ENCODE data around the gene CTU2.

CTU2 gene

GRCh38 chr16:88706229-88706964 is at the start of gene CTU2, which contains the start of gene RNF166:
CTU2 (plus strand) TSS chr16:88706503; CDS start chr16:88706531, 28 bp downstream.
RNF166 (minus strand) TSS chr16:88706408; CDS start chr16:88706325, 83 bp downstream.
- peak within 1 kb of the TSS; percentile 75 for H3K4me3 ChIP-seq (ENCODE audit: low read depth, low read length)
- H3K4me1 ChIP-seq (ENCODE audit: control insufficient read depth, insufficient read depth, low read length) = no peaks in the 10 kb centered on the region
- H3K9me3 ChIP-seq (ENCODE audit: control insufficient read depth, insufficient read depth, low read depth, low read length) = no peaks in the 10 kb centered on the region
- H3K36me3 ChIP-seq (ENCODE audit: control insufficient read depth in 2 of 2, insufficient read depth in 1 of 2, low read length in 2 of 2) = peaks cover 0 to 24% of the 10 kb centered on the region in 2 experiments; a peak in 1 of 3 replicates
- POLR2A ChIA-PET = interaction anchor here (1.1 to 1.5 kb wide), 2 partner anchors 12 to 44 kb away, joined by 3 read pairs; partner anchors contain the start of gene MVD
- CTCF ChIA-PET = interaction anchor here (1.6 kb wide), 2 partner anchors 30 to 31 kb away, joined by 6 read pairs; no protein-coding TSS in a partner anchor
- peak within 1 kb of the TSS; percentile 70; the same call in 1 of the 2 replicates for H3K27ac ChIP-seq (ENCODE audit: extremely low read depth, low read depth, low read length)
- TF ChIP-seq EGR2 (tag by site-specific recombination; IDR thresholded peaks at IDR 0.05; ENCODE audit: low read depth) (peak; percentile 16; the same call in 1 of the 2 replicates), ZNF561 (tag by site-specific recombination; IDR thresholded peaks at IDR 0.05; ENCODE audit: borderline replicate concordance) (peak; percentile 52; the same call in 1 of the 2 replicates), KLF10 (tag by site-specific recombination; IDR thresholded peaks at IDR 0.05) (peak; percentile 65; the same call in 1 of the 2 replicates), ZSCAN30 (tag by site-specific recombination; IDR thresholded peaks at IDR 0.05) (peak; percentile 77), ZBTB44 (tag by site-specific recombination; IDR thresholded peaks at IDR 0.05) (peak; percentile 56), YY1 (tag by site-specific recombination; IDR thresholded peaks at IDR 0.05) (peak; percentile 32; the same call in 1 of the 2 replicates), ATF2 (tag by site-specific recombination; IDR thresholded peaks at IDR 0.05; ENCODE audit: low read depth) (peak; percentile 88), PATZ1 (tag by site-specific recombination; IDR thresholded peaks at IDR 0.05) (no peak), ZNF449 (tag by site-specific recombination; IDR thresholded peaks at IDR 0.05) (no peak), ZBTB26 (tag by site-specific recombination; optimal IDR thresholded peaks at IDR 0.05) (peak; percentile 72), PBX3 (CRISPR knock-in tag; IDR thresholded peaks at IDR 0.05) (0 out of 2 replicates have a peak, but pooled peaks have one; percentile 40), ZNF398 (tag by site-specific recombination; IDR thresholded peaks at IDR 0.05) (no peak), ZFP3 (tag by site-specific recombination; IDR thresholded peaks at IDR 0.05; ENCODE audit: low read depth) (no peak), KLF8 (tag by site-specific recombination; IDR thresholded peaks at IDR 0.05) (peak; percentile 38; the same call in 1 of the 2 replicates), ZNF629 (tag by site-specific recombination; IDR thresholded peaks at IDR 0.05) (peak; percentile 87), ZNF311 (tag by site-specific recombination; IDR thresholded peaks at IDR 0.05; ENCODE audit: borderline replicate concordance) (no peak), ZNF626 (tag by site-specific recombination; IDR thresholded peaks at IDR 0.05) (no peak), ZNF335 (tag by site-specific recombination; conservative IDR thresholded peaks at IDR 0.05) (peak; percentile 72), ZNF529 (tag by site-specific recombination; IDR thresholded peaks at IDR 0.05; ENCODE audit: insufficient replicate concordance) (no peak), ZNF114 (tag by site-specific recombination; IDR thresholded peaks at IDR 0.05) (no peak), ZNF174 (tag by site-specific recombination; IDR thresholded peaks at IDR 0.05) (0 out of 2 replicates have a peak, but pooled peaks have one; percentile 48), ZBTB1 (tag by site-specific recombination; IDR thresholded peaks at IDR 0.05) (no peak), WT1 (tag by site-specific recombination; IDR thresholded peaks at IDR 0.05) (no peak), ZNF501 (tag by site-specific recombination; IDR thresholded peaks at IDR 0.05) (no peak), ZBTB20 (tag by site-specific recombination; IDR thresholded peaks at IDR 0.05) (peak; percentile 35)

Measured in HEK293 (cell line).